IPS-18c (cell line): ENCODE data around the gene RABAC1.
"Not testable (repeated sequence)": the region's sequence is repeated elsewhere in the genome, so short reads cannot be mapped to it uniquely, and the experiment has no call there.

Source experiments
- H3K4me3 ChIP-seq: 2 replicates; pipeline ENCODE4 v1.7.0; 2013; ENCODE audit warnings: low read depth, mild to moderate bottlenecking, low read length, moderate library complexity; ENCODE audit not compliant: insufficient read depth
- H3K9me3 ChIP-seq: one replicate; pipeline ENCODE4 v1.6.1; 2013; ENCODE audit warnings: mild to moderate bottlenecking, low read length, moderate library complexity; ENCODE audit not compliant: control insufficient read depth, insufficient read depth

Gene RABAC1

GRCh38 chr19:41958367-41959055 is 610 bp downstream of the RABAC1 start:
- Histone ChIP-seq H3K4me3 (peak overlapping the region; percentile 98), H3K9me3 (no peaks in the 10 kb centered on the region)

DNA sequence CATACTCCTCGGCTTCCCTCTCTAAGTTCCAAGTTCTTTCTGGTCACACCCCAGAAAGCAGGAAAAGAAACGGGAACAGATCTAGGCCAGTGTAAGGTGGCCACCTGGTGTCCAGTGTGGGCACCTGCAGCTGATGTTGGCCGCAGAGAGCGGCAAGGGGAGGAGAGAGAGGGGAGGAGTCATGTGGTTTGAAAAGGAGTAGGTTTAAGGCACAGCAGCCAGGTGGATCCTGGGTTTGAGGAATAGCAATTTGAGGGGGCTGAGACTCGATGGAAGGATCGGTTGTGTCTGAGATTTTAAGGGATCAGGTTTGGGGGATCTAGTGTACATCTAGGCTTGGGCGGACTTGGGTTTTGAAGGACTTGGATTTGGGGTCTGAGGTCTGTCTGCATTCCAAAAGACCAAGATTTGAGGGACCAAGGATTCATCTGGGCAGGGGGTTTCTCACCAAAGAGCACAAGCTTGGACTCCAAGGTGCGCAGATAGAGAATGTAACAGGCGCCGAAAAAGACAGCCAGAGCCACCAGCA is 1.2 kb downstream of the RABAC1 start:
- peak overlapping the region; percentile 98 for H3K4me3 ChIP-seq
- H3K9me3 ChIP-seq: no peaks in the 10 kb centered on the region

DNA sequence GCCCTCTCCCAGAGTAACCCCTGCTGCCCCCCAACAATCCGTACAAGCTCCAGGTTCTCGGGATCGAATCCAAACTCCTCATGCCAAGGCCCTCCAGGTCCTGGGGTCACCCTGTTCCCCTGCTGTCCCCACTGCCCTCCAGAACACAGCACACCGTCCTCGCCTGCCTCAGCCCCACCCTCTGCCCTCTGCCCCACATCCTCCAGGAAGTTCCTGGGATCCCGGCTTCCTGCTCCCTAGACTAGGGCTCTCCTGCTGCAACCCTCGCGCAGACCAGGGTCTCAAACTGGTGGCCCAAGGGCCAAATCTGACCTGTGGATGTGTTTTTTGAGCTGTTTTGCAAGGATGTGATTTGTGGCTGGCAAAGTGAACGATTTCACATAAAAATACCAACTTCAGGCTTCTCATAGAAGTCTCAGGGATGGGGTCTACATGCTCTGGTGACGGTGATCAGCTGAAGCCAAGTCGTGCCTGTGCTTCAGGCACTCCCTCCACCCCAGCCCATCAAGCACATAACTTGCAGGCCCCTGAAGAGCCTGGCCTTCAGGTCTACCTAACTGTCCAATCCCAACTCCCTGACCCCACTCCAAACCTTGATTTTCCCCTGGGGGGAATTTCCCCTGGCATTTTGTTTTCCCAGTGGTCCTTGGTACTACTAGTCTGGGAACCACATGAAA is 1.8 kb downstream of the RABAC1 start:
- no peaks in the 10 kb centered on the region for H3K9me3 ChIP-seq
- peak overlapping the region; percentile 20; the same call in 1 of the 2 replicates for H3K4me3 ChIP-seq

DNA sequence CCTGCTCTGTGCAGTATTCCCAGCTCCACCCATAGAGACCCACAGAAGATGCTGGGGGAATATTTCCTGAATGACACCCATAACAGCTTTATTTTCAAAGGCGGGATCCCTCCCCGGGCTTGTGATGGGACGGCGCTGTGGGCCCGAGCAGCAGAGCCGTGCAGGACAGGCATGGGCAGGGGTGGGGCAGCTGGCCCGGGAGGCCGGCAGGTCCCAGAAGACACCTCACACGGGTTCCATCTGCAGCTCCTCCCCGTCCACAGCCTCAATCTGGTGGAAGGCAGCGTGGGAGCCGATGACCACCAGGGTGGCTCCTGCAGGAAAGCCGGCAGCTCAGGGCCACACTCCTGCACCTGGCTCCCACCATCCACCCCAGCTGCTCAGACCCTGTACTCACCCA is 2.5 kb downstream of the RABAC1 start:
- H3K4me3 ChIP-seq: no peak overlapping the region
- no peaks in the 10 kb centered on the region for H3K9me3 ChIP-seq

GRCh38 chr19:41955521-41955920 is 3.6 kb downstream of the RABAC1 start:
- Histone ChIP-seq H3K9me3 (no peaks in the 10 kb centered on the region), H3K4me3 (no peak overlapping the region)

DNA sequence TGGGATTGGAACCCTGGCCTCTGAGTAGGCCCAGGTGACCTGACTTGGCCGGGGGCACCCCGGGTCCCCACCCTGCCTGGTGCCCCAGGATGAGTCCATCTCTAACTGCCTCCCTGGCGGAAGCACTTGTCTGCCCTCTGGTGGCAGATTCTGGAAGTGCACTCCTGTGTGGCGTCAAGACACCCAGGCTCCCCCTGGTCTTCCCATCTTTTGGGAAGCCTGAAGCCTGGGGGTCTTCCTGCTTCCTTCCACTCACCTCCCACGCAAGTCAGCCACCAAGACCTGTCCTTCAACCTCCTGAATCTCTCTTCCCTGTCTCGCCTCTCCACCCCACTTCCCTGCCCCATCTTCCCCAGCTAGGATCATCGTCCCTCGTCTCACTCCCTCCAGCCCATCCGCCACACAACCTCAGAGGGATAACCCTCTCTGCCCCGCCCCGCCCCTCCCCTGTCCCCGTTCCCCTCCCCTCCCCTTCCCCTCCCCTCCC is 7.4 kb downstream of the RABAC1 start:
- no peak overlapping the region for H3K4me3 ChIP-seq

DNA sequence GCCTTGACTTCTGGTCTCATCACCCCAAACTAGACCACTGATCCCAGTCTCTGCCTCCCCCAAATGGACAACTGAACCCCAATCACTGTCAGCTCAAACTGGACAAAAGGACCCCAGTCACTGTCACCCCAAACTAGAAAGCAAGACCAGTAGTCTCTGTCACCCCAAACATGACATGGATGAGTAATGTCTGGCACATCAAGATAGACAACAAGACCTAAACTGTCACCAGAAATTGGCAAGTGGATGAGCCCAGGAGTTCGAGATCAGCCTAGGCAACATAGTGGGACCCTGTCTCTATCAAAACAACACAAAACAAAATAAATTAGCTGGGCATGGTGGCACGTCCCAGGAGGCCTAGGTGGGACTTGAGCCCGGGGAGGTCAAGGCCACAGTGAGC is 12.0 kb downstream of the RABAC1 start:
- no peaks in the 10 kb centered on the region for H3K9me3 ChIP-seq
- no peak overlapping the region for H3K4me3 ChIP-seq

More for the DNA sequence above, 7.4 kb downstream of the RABAC1 start:
- no peaks in the 10 kb centered on the region for H3K9me3 ChIP-seq

- Histone ChIP-seq H3K9me3 (no peaks in the 10 kb centered on the region), H3K4me3 (no peak overlapping the region)
Measured at GRCh38 chr19:41945135-41945766, 13.9 kb downstream of the RABAC1 start.

DNA sequence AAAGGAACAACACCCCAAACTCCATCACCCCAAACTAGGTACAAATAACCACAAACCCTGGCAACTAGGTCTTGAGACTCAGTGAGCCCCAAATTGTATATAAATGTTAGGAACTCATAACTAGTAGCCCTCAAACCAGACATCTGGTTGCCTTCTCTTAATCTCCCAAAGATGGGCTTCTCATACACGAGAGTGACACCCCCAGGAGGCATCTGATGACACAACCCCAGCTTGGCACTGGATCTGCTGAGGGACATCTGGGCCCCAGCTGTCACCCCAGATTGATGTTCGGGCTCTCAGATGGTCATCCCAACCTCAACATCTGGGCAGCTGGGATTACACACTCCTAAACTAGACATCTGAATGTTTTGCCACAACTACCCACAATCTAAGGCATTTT is 14.8 kb downstream of the RABAC1 start:
- no peaks in the 10 kb centered on the region for H3K9me3 ChIP-seq
- H3K4me3 ChIP-seq: no peak overlapping the region

- Histone ChIP-seq H3K9me3 (no peaks in the 10 kb centered on the region), H3K4me3 (no peak overlapping the region; the same call in 1 of the 2 replicates)
Measured at GRCh38 chr19:41941410-41942202, 17.5 kb downstream of the RABAC1 start.

DNA sequence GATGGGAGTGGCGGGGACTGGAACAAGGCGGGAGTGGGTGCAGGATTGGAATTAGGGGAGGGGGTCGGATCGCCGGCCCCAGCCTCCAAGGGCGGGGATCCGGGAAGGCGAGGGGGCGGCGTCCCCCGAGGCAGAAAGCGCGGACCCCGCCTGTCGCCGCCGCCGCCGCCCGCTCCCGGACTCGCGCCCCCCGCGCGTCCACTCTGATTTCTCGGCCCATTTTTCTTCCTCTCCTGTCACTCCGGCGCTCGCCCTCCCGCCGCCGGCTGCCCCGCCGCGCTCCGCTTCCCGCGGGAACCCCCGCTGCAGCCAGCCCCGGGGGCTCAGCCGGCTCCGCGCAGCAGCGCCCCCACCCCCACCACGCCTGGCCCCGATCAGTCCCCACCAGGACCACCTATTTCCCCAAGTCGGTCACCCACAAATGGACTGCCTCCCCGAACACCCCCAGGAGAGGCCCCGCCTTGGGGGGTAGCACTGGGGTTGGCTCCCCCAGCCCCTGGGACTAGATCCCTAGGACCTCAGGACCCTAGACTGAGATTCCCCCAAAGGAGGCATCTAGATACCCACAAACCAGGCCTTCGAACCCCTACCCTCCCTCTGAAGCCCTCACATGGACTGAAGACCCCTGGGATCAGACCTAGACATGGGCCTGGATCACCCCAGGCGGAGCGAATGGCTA is 18.3 kb downstream of the RABAC1 start:
- H3K9me3 ChIP-seq: no peaks in the 10 kb centered on the region
- H3K4me3 ChIP-seq: peak overlapping the region; percentile 56

GRCh38 chr19:41939861-41940730 is 19.0 kb downstream of the RABAC1 start:
- peak overlapping the region; percentile 56 for H3K4me3 ChIP-seq
- H3K9me3 ChIP-seq: no peaks in the 10 kb centered on the region

- not testable (repeated sequence) for H3K9me3 ChIP-seq, H3K4me3 ChIP-seq
Measured at GRCh38 chr19:41939209-41939608, 19.9 kb downstream of the RABAC1 start.

DNA sequence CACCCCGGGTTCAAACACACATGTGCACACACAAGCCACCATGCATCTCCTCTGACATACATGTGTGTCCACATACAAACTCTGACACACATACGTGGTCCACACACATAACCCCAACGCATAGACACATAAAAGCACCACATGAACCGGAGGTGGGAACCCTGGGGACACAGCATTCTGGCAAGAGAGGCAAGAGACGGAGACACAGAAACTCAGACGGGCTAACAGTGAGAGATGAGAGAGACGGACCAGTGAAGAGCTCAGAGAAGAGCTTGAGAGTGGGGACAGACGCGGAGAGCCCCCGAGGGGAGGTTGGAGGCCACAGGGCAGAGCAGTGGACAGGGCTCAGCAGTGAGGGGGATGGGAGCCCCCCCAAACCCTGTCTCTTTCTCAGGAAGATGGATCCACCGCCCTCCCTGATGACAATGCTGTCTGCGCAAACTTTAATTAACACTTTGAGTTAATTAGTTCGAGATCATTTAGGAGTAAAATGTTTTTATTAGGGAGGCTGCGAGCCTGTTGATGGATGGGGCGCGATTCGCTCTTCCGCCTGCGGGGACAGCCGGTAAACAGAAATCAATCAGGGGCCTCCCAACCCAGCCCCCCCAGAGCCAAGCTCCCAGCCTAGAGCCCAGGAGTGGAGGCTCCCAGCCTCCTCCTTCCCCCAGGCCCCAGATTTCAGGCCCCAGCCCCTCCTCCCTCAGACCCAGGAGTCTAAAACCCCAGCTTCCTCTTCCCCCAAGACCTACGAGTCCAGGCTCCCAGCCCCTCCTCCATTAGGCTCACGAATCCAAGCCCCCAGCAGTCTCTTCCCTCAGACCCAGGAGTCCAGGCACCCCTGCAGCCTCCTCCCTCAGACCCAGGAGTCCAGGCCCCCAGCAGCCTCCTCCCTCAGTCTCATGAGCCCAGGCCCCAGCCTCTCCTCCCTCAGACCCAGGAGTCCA is 21.3 kb downstream of the RABAC1 start:
- no peaks in the 10 kb centered on the region for H3K9me3 ChIP-seq

GRCh38 chr19:41936961-41937360 is 22.2 kb downstream of the RABAC1 start:
- Histone ChIP-seq H3K9me3 (no peaks in the 10 kb centered on the region), H3K4me3 (no peak overlapping the region)

More for the DNA sequence above, 21.3 kb downstream of the RABAC1 start:
- H3K4me3 ChIP-seq: no peak overlapping the region
